Natural killer cell (primary cell): ENCODE data around the gene AKR1D1. TPM values are rescaled to one million over a fixed set of nuclear protein-coding genes. Genes with fewer than 3 reads are reported as not detected.

Source experiments
- ATAC-seq, 3 donors: fragments of 150-1000 bp in 2 of 3; fragments of 200-7000 bp in 1 of 3; cut with Tn5 transposase; 1 replicate in 1 of 3; 2 replicates in 2 of 3; pipeline ENCODE4 v1.10.0; 2021; ENCODE audit warnings: mild to moderate bottlenecking in 2 of 3, moderate library complexity in 2 of 3
- DNase-seq, 2 donors: peaks; one replicate each; pipeline versions ENCODE4 v3.0.0 to v3.0.0-alpha.2; 2013 to 2021; ENCODE audit warnings: mixed read lengths in 1 of 2
- H3K27ac ChIP-seq: one replicate; pipeline ENCODE4 v1.5.1; 2013; ENCODE audit warnings: mild to moderate bottlenecking, low read length
- H3K27me3 ChIP-seq: one replicate; pipeline ENCODE4 v1.6.1; 2013; ENCODE audit warnings: low read length; ENCODE audit not compliant: control insufficient read depth, insufficient read depth
- H3K36me3 ChIP-seq: one replicate; pipeline ENCODE4 v1.6.1; 2013; ENCODE audit warnings: low read length; ENCODE audit not compliant: control insufficient read depth, insufficient read depth
- H3K4me1 ChIP-seq: one replicate; pipeline ENCODE4 v1.6.1; 2013; ENCODE audit warnings: low read length; ENCODE audit not compliant: control insufficient read depth, insufficient read depth
- H3K4me3 ChIP-seq: one replicate; pipeline ENCODE4 v1.5.1; 2013; ENCODE audit warnings: low read length
- H3K9me3 ChIP-seq: one replicate; pipeline ENCODE4 v1.6.1; 2013; ENCODE audit warnings: low read length; ENCODE audit not compliant: control insufficient read depth, insufficient read depth
- H3K27ac Mint-ChIP-seq, 2 donors: one replicate each; pipeline ENCODE4 v1.8.0; 2022; ENCODE audit warnings: mild to moderate bottlenecking in 2 of 2, mixed read lengths in 2 of 2, moderate library complexity in 1 of 2
- H3K27me3 Mint-ChIP-seq, 2 donors: one replicate each; pipeline ENCODE4 v1.8.0; 2022; ENCODE audit warnings: low read depth in 2 of 2, mixed read lengths in 2 of 2
- H3K36me3 Mint-ChIP-seq: one replicate; pipeline ENCODE4 v1.8.0; 2022; ENCODE audit warnings: mixed read lengths
- H3K4me1 Mint-ChIP-seq, 2 donors: one replicate each; pipeline ENCODE4 v1.8.0; 2022; ENCODE audit warnings: mixed read lengths in 2 of 2
- H3K4me3 Mint-ChIP-seq: one replicate; pipeline ENCODE4 v1.8.0; 2022; ENCODE audit warnings: mild to moderate bottlenecking, moderate library complexity, mixed read lengths
- H3K9me3 Mint-ChIP-seq, 2 donors: one replicate each; pipeline ENCODE4 v1.8.0; 2022; ENCODE audit warnings: mixed read lengths in 2 of 2
- WGBS: methylation state at CpG from one replicate; pipeline ENCODE4 v1.1.7; 2013; ENCODE audit warnings: missing lambda C conversion rate; ENCODE audit not compliant: insufficient coverage; 5-methylcytosine and 5-hydroxymethylcytosine counted together
- intact Hi-C: fragments of 100-400 bp; cut with micrococcal nuclease; formaldehyde crosslinking; loops from one replicate; pipeline ENCODE4 v1.14.2; 2022
- total RNA-seq, 4 donors: library from RNA; stranded (reverse); fragments of 120-200 nt in 1 of 4; gene quantifications; one replicate each; pipeline versions ENCODE4 v1.2.3 to v1.2.4, GENCODE V29; 2013 to 2022
- TF ChIP-seq, protein P1 (sequence below): fragments of 200-600 bp; IDR thresholded peaks from one replicate; pipeline ENCODE4 v1.8.0; 2022; ENCODE audit warnings: antibody characterized with exemption

AKR1D1 gene
- total RNA-seq, 3 donors from 2014 or later (not counting 1 experiment from before 2014, with no cell fraction given): not detected

GRCh38 chr7:138161600-138162081, 85.4 kb downstream of the AKR1D1 start:
- Histone ChIP-seq H3K27ac (no peak overlapping the region), H3K9me3 (peaks cover 7% of the 10 kb centered on the region), H3K4me3 (no peak overlapping the region), H3K27me3 (no peaks in the 10 kb centered on the region), H3K36me3 (no peaks in the 10 kb centered on the region), H3K4me1 (no peaks in the 10 kb centered on the region)
- WGBS: 30% methylated on average over 4 of the region's 4 CpGs
- DNase-seq (peak; percentile 23 to 94), ATAC-seq (peak; percentile 85 to 93 (median 90))
- no peak overlapping the region for H3K4me3 Mint-ChIP-seq
- H3K9me3 Mint-ChIP-seq: peaks cover 4% of the 10 kb centered on the region in 2 donors
- H3K4me1 Mint-ChIP-seq: no peaks in the 10 kb centered on the region
- no peak overlapping the region for H3K27ac Mint-ChIP-seq
- H3K27me3 Mint-ChIP-seq: no peaks in the 10 kb centered on the region
- TF ChIP-seq, protein P1, sequence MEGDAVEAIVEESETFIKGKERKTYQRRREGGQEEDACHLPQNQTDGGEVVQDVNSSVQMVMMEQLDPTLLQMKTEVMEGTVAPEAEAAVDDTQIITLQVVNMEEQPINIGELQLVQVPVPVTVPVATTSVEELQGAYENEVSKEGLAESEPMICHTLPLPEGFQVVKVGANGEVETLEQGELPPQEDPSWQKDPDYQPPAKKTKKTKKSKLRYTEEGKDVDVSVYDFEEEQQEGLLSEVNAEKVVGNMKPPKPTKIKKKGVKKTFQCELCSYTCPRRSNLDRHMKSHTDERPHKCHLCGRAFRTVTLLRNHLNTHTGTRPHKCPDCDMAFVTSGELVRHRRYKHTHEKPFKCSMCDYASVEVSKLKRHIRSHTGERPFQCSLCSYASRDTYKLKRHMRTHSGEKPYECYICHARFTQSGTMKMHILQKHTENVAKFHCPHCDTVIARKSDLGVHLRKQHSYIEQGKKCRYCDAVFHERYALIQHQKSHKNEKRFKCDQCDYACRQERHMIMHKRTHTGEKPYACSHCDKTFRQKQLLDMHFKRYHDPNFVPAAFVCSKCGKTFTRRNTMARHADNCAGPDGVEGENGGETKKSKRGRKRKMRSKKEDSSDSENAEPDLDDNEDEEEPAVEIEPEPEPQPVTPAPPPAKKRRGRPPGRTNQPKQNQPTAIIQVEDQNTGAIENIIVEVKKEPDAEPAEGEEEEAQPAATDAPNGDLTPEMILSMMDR: peak; percentile 38
- intact Hi-C loops: no loop called here
- no peaks in the 10 kb centered on the region for H3K36me3 Mint-ChIP-seq

GRCh38 chr7:138162236-138162635, 86.0 kb downstream of the AKR1D1 start:
- no CpG with 5 or more reads among the region's 1 CpG for WGBS
- Histone ChIP-seq H3K27ac (no peak overlapping the region), H3K27me3 (no peaks in the 10 kb centered on the region), H3K4me3 (no peak overlapping the region), H3K4me1 (no peaks in the 10 kb centered on the region), H3K9me3 (peaks cover 7% of the 10 kb centered on the region), H3K36me3 (no peaks in the 10 kb centered on the region)
- H3K9me3 Mint-ChIP-seq: peaks cover 4% of the 10 kb centered on the region in 2 donors
- intact Hi-C loops: no loop called here
- no peaks in the 10 kb centered on the region for H3K36me3 Mint-ChIP-seq
- no peaks in the 10 kb centered on the region for H3K4me1 Mint-ChIP-seq
- ATAC-seq (no peak), DNase-seq (no peak)
- H3K27ac Mint-ChIP-seq: no peak overlapping the region
- H3K4me3 Mint-ChIP-seq: no peak overlapping the region
- TF ChIP-seq, protein P1: no peak
- H3K27me3 Mint-ChIP-seq: no peaks in the 10 kb centered on the region

DNA sequence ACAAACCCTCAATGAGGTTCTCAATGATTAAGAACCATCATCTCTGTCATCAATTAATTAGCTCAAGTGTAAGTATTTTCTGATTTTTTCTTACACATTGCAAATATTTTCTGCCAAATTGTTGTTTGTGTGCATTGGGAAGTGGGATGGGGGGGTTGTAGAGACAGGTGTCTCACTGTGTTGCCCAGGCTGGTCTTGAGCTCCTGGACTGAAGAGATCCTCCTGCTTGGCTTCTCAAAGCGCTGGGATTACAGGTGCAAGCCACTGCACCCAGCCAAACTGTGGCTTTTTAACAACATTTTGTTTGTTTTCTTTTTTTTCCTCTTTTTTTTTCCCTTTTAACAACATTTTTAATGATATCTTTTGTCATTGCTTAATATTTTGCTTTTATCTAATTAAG, 87.5 kb downstream of the AKR1D1 start:
- Mint-ChIP-seq H3K27me3 (no peaks in the 10 kb centered on the region), H3K27ac (no peak overlapping the region), H3K4me3 (no peak overlapping the region), H3K36me3 (no peaks in the 10 kb centered on the region), H3K4me1 (no peaks in the 10 kb centered on the region), H3K9me3 (peaks cover 4% of the 10 kb centered on the region in 2 donors)
- Histone ChIP-seq H3K27ac (no peak overlapping the region), H3K4me1 (no peaks in the 10 kb centered on the region), H3K27me3 (no peaks in the 10 kb centered on the region), H3K4me3 (no peak overlapping the region), H3K36me3 (no peaks in the 10 kb centered on the region), H3K9me3 (peaks cover 7% of the 10 kb centered on the region)
- intact Hi-C loops: no loop called here
- TF ChIP-seq, protein P1: no peak
- WGBS: 77% methylated on average over 1 of the region's 1 CpG
- no peak for DNase-seq
- no peak for ATAC-seq

- WGBS: 91% methylated on average over 3 of the region's 3 CpGs
- H3K27ac Mint-ChIP-seq: no peak overlapping the region
- ATAC-seq: no peak
Observed at GRCh38 chr7:138164804-138165203, 88.5 kb downstream of the AKR1D1 start.

More at GRCh38 chr7:138164804-138165203, 88.5 kb downstream of the AKR1D1 start:
- no peak overlapping the region for H3K4me3 Mint-ChIP-seq
- H3K9me3 ChIP-seq: peaks cover 7% of the 10 kb centered on the region
- no peaks in the 10 kb centered on the region for H3K4me1 Mint-ChIP-seq
- H3K27me3 Mint-ChIP-seq: no peaks in the 10 kb centered on the region
- TF ChIP-seq, protein P1: no peak
- H3K9me3 Mint-ChIP-seq: peaks cover 4% of the 10 kb centered on the region in 2 donors
- intact Hi-C loops: no loop called here
- DNase-seq: no peak
- H3K36me3 Mint-ChIP-seq: no peaks in the 10 kb centered on the region
- H3K27me3 ChIP-seq: no peaks in the 10 kb centered on the region
- H3K4me3 ChIP-seq: no peak overlapping the region
- H3K36me3 ChIP-seq: no peaks in the 10 kb centered on the region
- no peak overlapping the region for H3K27ac ChIP-seq
- H3K4me1 ChIP-seq: no peaks in the 10 kb centered on the region
